Kasumi-1 (cell line): ENCODE data around the gene IRF5.

Experiments used
- DNase-seq, 2 experiments: peaks; one replicate each; lab custom pipeline; 2025; lab: John Stamatoyannopoulos, UW

Gene IRF5

GRCh38 chr7:128937647-128938543 lies at the start of gene IRF5:
Gene IRF5, plus strand, starts transcription at chr7:128937927. Its CDS starts 4,155 bp downstream, at chr7:128942082.
- DNase-seq, result peak in 1 of 2 experiments; percentile 50

- DNase-seq, result no peak
Measured at GRCh38 chr7:128888039-128888755, 49.5 kb upstream of the IRF5 start.

- no peak for DNase-seq
Measured at GRCh38 chr7:128888756-128889095, 49.0 kb upstream of the IRF5 start.

- DNase-seq, result no peak
Measured at GRCh38 chr7:128889121-128889520, 48.6 kb upstream of the IRF5 start.

- DNase-seq, result no peak
Measured at GRCh38 chr7:128890306-128891109, 47.2 kb upstream of the IRF5 start.

GRCh38 chr7:128891110-128891941 lies 46.4 kb upstream of the IRF5 start:
- DNase-seq, result no peak

- DNase-seq, result no peak
Measured at GRCh38 chr7:128891942-128892269, 45.8 kb upstream of the IRF5 start.

- no peak for DNase-seq
Measured at GRCh38 chr7:128892521-128893250, 45.0 kb upstream of the IRF5 start.

GRCh38 chr7:128893251-128894100 lies 44.3 kb upstream of the IRF5 start:
- no peak for DNase-seq

- no peak for DNase-seq
Measured at GRCh38 chr7:128894101-128894440, 43.7 kb upstream of the IRF5 start.

GRCh38 chr7:128895320-128895719 lies 42.4 kb upstream of the IRF5 start:
- no peak for DNase-seq

- DNase-seq, result no peak
Measured at GRCh38 chr7:128899392-128899791, 38.3 kb upstream of the IRF5 start.

GRCh38 chr7:128900237-128900636 lies 37.5 kb upstream of the IRF5 start:
- no peak for DNase-seq

- DNase-seq, result no peak
Measured at GRCh38 chr7:128902761-128903585, 34.8 kb upstream of the IRF5 start.

- no peak for DNase-seq
Measured at GRCh38 chr7:128903621-128904361, 33.9 kb upstream of the IRF5 start.

GRCh38 chr7:128904381-128905197 lies 33.1 kb upstream of the IRF5 start:
- DNase-seq, result peak; percentile 76 to 83

- DNase-seq, result no peak
Measured at GRCh38 chr7:128906001-128906765, 31.5 kb upstream of the IRF5 start.
